OCI-LY1 (cell line): Measurements from ENCODE around the gene FAM107B.

Experiments used
- EZH2 ChIP-seq: fragments of 200-600 bp; sonication (generic), shearing (Covaris generic); IDR thresholded peaks from 2 replicates; pipeline ENCODE4 v1.8.0; 2017; ENCODE audit warnings: borderline replicate concordance, mixed run types, mild to moderate bottlenecking, antibody characterized with exemption, low read length, moderate library complexity, mixed read lengths
- TF ChIP-seq, protein P1 (sequence below): fragments of 200-600 bp; sonication (generic), shearing (Covaris generic); IDR thresholded peaks from 2 replicates; pipeline ENCODE4 v1.5.1; 2017; ENCODE audit warnings: mild to moderate bottlenecking, antibody characterized with exemption, low read length, moderate library complexity, mixed read lengths

DNA sequence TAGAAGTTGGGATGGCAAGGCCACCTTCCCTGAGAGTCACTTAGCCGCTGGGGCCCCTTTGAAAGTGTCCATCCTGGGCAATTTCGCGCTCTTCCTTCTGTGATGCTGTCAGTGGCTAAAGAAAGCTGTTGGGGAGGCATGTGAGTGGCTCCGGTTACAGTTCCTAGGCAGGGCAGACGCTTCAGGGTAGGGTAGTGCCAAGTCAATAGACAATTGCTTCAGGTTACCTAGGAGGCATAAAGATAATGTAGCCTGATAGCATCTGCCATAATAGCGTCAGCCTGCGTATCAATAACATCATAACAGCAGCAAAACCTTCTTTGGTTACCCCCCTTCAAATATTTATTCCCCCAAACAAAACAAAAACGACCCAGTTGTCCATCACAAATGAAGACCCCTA lies at the start of gene FAM107B:
- TF ChIP-seq, protein P1, sequence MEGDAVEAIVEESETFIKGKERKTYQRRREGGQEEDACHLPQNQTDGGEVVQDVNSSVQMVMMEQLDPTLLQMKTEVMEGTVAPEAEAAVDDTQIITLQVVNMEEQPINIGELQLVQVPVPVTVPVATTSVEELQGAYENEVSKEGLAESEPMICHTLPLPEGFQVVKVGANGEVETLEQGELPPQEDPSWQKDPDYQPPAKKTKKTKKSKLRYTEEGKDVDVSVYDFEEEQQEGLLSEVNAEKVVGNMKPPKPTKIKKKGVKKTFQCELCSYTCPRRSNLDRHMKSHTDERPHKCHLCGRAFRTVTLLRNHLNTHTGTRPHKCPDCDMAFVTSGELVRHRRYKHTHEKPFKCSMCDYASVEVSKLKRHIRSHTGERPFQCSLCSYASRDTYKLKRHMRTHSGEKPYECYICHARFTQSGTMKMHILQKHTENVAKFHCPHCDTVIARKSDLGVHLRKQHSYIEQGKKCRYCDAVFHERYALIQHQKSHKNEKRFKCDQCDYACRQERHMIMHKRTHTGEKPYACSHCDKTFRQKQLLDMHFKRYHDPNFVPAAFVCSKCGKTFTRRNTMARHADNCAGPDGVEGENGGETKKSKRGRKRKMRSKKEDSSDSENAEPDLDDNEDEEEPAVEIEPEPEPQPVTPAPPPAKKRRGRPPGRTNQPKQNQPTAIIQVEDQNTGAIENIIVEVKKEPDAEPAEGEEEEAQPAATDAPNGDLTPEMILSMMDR, result no peak
- TF ChIP-seq EZH2, result no peak
